ENCODE measurements around the gene EPAS1. TPM values are rescaled to one million over a fixed set of nuclear protein-coding genes. Genes with fewer than 3 reads are reported as not detected.
"Not testable (repeated sequence)": the region's sequence is repeated elsewhere in the genome, so short reads cannot be mapped to it uniquely, and the experiment has no call there.

The EPAS1 gene
- polyA plus RNA-seq, 1 donor from 2014 or later, result not detected

DNA sequence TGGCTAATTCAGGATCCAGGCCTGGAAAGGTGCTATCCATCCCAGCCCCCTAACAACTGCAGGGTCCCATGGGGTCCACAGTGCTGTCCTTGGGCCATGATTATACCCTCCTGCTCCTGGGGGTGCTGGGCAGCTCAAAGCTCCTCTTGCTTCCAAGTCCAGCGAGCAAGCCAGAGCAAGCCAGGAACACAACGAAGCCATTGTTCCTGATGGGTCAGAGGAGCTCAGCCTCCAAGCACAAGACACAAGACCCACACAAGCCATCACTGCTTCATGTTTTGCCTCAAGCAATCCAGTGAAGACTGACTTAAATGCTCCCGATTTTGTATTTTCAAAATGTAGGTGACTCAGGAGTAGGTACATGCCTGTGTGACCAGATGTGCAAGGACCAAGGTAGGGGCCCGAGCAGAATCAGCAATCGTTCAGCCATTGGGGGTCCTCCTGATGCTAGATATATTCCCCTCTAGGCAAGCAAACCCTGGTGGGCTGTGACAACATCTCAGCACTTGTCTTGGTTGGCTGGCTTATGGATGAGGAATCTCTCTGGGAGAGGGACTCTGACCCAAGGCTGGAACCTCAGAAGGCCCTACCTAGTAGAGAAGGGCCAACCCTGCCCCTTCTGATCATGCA, 90.8 kb downstream of the EPAS1 start:
- H3K27ac Mint-ChIP-seq, result no peak overlapping the region

GRCh38 chr2:46388881-46389280, 91.7 kb downstream of the EPAS1 start:
- Mint-ChIP-seq H3K4me3 (no peak overlapping the region), H3K4me1 (no peaks in the 10 kb centered on the region), H3K27ac (no peak overlapping the region), H3K27me3 (peaks cover 9% of the 10 kb centered on the region), H3K36me3 (no peaks in the 10 kb centered on the region), H3K9me3 (no peaks in the 10 kb centered on the region)

More for the DNA sequence above, 90.8 kb downstream of the EPAS1 start:
- H3K9me3 Mint-ChIP-seq, result no peaks in the 10 kb centered on the region
- H3K4me1 Mint-ChIP-seq, result no peaks in the 10 kb centered on the region
- H3K4me3 Mint-ChIP-seq, result no peak overlapping the region
- H3K27me3 Mint-ChIP-seq, result peaks cover 6% of the 10 kb centered on the region
- no peaks in the 10 kb centered on the region for H3K36me3 Mint-ChIP-seq

GRCh38 chr2:46389417-46389916, 92.3 kb downstream of the EPAS1 start:
- Mint-ChIP-seq H3K27me3 (peaks cover 7% of the 10 kb centered on the region), H3K27ac (no peak overlapping the region)

GRCh38 chr2:46390036-46390435, 92.8 kb downstream of the EPAS1 start:
- H3K9me3 Mint-ChIP-seq, result no peaks in the 10 kb centered on the region
- no peaks in the 10 kb centered on the region for H3K36me3 Mint-ChIP-seq
- H3K4me3 Mint-ChIP-seq, result no peak overlapping the region
- no peak overlapping the region for H3K27ac Mint-ChIP-seq
- no peaks in the 10 kb centered on the region for H3K4me1 Mint-ChIP-seq
- H3K27me3 Mint-ChIP-seq, result peaks cover 6% of the 10 kb centered on the region

More at GRCh38 chr2:46389417-46389916, 92.3 kb downstream of the EPAS1 start:
- H3K36me3 Mint-ChIP-seq, result no peaks in the 10 kb centered on the region
- no peaks in the 10 kb centered on the region for H3K4me1 Mint-ChIP-seq
- H3K4me3 Mint-ChIP-seq, result no peak overlapping the region
- H3K9me3 Mint-ChIP-seq, result no peaks in the 10 kb centered on the region

- Mint-ChIP-seq H3K27ac (no peak overlapping the region), H3K36me3 (no peaks in the 10 kb centered on the region), H3K9me3 (no peaks in the 10 kb centered on the region), H3K4me1 (no peaks in the 10 kb centered on the region), H3K4me3 (no peak overlapping the region), H3K27me3 (peaks cover 9% of the 10 kb centered on the region)
These were observed 93.7 kb downstream of the EPAS1 start for GRCh38 chr2:46390901-46391395.

DNA sequence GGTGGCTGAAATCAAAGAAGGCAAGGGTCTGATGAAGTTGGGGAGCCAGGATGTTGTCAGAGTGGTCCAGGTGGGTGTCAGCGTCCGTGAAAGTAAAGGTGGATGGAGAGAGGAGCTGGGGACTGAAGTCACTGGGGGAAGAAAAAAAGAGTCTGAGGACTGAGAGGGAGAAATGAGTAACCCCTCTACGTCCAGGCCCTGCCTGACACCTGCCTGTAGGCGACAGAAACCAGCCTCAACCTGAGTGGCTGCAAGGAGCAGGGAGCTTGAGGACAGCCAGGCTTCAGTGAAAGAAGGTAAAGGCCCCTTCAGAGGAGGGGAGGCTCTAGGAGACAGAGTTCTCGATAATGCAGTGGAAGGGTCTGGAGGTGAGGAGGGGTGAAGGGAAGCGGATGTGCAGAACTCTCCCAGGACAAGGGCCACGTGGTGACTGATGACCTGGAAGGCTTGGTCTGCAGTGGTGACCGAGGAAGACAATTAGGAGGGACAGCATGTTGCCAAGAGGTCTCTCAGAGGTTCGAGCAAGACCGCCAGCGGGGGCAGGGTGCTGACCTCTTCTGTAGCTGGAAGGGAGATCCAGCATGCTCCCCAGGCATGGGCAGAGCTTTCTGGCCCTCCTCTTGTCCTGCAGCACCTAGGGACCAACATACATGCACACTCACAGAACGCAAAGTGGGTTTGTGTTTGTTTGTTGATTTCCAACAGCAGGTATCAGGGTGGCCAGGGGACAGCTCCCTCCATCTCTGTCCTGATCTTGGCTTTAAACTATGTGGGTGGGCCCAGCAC, 95.5 kb downstream of the EPAS1 start:
- H3K27me3 Mint-ChIP-seq, result peaks cover 9% of the 10 kb centered on the region
- no peaks in the 10 kb centered on the region for H3K4me1 Mint-ChIP-seq
- no peaks in the 10 kb centered on the region for H3K36me3 Mint-ChIP-seq
- H3K9me3 Mint-ChIP-seq, result no peaks in the 10 kb centered on the region
- no peak overlapping the region for H3K27ac Mint-ChIP-seq
- H3K4me3 Mint-ChIP-seq, result no peak overlapping the region

DNA sequence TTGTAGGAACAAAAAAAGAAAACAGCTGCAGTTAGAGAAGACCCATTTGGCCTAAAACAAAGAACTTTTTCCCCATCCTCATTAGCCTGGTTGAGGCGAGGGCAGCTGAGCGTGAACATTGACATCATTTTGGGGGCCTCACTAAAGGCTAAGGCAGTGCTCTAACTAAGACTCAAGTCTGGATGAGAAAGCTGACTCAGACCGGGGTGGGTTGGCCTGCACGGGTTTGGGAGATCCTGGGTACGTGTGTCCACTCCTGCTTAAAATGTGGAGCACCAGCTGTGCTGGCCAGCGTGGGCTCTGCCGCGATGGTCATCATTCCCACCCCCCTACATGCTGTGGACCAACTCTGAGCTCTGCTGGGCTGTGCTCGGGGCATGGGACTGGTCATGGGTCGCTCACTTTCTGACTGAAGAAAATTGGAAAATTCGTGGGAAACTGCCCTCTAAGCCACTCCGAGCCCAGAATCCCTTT, 96.2 kb downstream of the EPAS1 start:
- Mint-ChIP-seq H3K36me3 (no peaks in the 10 kb centered on the region), H3K4me1 (no peaks in the 10 kb centered on the region), H3K9me3 (no peaks in the 10 kb centered on the region), H3K27ac (no peak overlapping the region), H3K4me3 (no peak overlapping the region), H3K27me3 (peaks cover 12% of the 10 kb centered on the region)

DNA sequence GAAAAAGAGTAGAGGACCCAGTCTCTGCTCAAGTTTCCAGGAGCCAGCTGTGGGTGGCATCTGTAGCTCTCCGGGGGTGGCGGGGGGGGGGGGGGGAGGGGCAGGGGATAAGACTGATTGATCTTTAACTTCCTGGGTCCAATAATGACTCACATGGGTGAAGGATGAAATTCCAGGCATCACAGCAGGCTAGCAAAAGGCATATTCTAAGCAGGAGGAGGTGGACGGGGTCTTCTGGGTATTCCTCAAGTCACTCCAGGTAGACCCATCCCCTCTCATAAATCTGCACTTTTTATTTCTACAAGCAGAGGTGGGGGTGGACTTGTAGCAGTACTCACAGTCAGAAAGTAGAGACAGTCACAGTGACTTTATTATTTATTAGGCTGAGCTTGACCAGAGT, 96.7 kb downstream of the EPAS1 start:
- Mint-ChIP-seq H3K4me3 (no peak overlapping the region), H3K9me3 (no peaks in the 10 kb centered on the region), H3K27ac (no peak overlapping the region), H3K36me3 (no peaks in the 10 kb centered on the region), H3K27me3 (peaks cover 14% of the 10 kb centered on the region), H3K4me1 (no peaks in the 10 kb centered on the region)

DNA sequence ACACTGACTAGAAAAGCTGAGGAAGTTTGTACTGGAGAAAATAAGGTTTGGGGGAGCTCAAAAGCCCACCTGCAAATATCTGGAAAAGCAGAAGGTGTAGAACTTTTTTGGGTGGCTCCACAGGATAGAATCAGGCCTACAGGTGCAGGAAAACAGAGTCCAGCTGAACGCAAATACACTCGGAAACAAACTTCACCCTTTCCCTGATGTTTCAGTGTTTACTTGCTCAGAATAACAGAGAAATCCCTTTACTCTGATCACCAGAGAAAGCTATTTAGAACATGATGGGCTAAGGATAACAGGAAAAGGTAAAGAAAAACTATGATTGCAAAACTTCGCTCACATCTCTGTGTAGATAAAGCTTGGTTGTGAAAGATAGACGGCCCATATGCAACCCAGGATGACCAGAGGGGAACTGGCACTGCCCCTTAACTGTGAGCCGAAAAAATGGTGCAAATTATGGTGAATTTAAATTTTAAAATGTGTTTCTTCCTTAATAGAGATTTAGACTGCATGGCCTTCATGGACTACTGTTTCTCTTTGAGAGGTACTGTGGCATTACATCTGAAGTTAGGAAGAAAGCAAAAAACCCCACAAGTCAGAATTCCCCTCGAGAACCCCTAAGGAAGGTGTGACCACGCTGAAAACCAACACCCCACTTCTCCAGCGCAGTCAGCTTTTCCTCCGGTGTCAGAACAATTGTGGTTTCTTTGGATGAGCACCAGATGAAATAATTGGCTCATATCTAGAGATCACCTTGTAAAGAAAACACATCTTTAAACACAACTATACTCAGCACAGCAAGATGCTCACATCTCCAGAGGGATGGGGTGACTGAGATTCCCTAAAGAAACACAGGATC, 97.7 kb downstream of the EPAS1 start:
- Mint-ChIP-seq H3K27ac (no peak overlapping the region), H3K4me3 (no peak overlapping the region), H3K27me3 (peaks cover 14% of the 10 kb centered on the region), H3K9me3 (no peaks in the 10 kb centered on the region), H3K36me3 (no peaks in the 10 kb centered on the region), H3K4me1 (no peaks in the 10 kb centered on the region)

DNA sequence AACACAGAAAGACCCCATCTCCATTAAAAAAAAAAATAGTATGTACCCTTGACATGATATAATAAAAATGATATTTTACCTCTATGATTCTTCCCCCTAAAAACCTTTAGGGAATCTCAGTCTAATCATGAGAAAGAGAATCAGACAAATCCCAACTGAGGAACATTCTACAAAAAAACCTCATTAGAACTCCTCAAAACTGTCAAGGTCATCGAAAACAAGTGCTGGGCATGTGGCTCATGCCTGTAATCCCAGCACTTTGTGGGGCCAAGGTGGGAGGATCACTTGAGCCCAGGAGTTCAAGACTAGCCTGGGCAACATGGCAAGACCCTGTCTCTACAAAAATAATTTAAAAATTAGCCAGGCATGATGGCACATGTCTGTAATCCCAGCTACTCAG, 98.5 kb downstream of the EPAS1 start:
- not testable (repeated sequence) for H3K36me3 Mint-ChIP-seq, H3K4me3 Mint-ChIP-seq, H3K4me1 Mint-ChIP-seq, H3K27ac Mint-ChIP-seq, H3K9me3 Mint-ChIP-seq
- peaks cover 14% of the 10 kb centered on the region for H3K27me3 Mint-ChIP-seq

- Mint-ChIP-seq H3K27me3 (peaks cover 10% of the 10 kb centered on the region), H3K4me1 (no peaks in the 10 kb centered on the region), H3K9me3 (no peaks in the 10 kb centered on the region), H3K36me3 (no peaks in the 10 kb centered on the region), H3K27ac (no peak overlapping the region), H3K4me3 (no peak overlapping the region)
These were observed 102.8 kb downstream of the EPAS1 start for GRCh38 chr2:46400016-46400415.

DNA sequence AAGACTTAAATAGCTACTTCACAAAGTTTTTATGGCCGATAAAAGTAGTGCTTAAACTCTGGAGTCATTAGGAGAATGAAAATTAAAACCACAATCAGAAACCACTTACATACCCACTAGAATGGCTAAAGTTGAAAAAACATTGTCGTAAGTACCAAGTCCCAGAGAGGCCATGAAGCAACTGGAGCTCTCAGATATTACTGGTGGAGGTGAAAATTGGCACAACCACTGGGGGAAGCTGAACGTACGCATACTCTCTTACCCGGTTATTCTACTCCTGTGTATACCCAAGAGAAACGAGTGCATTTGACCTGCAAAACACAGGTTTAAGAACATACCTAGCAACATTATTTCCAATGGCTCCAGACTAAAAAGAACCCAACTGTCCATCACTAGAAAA, 105.7 kb downstream of the EPAS1 start:
- no peak overlapping the region for H3K27ac Mint-ChIP-seq
- H3K4me3 Mint-ChIP-seq, result no peak overlapping the region
- no peaks in the 10 kb centered on the region for H3K4me1 Mint-ChIP-seq
- H3K9me3 Mint-ChIP-seq, result no peaks in the 10 kb centered on the region
- no peaks in the 10 kb centered on the region for H3K36me3 Mint-ChIP-seq
- peaks cover 10% of the 10 kb centered on the region for H3K27me3 Mint-ChIP-seq

- Mint-ChIP-seq H3K36me3 (no peaks in the 10 kb centered on the region), H3K27ac (no peak overlapping the region), H3K4me1 (no peaks in the 10 kb centered on the region), H3K4me3 (no peak overlapping the region), H3K9me3 (peaks cover 0 to 2% (median 0%) of the 10 kb centered on the region in 3 donors), H3K27me3 (peaks cover 6% of the 10 kb centered on the region)
These were observed 107.1 kb downstream of the EPAS1 start for GRCh38 chr2:46404181-46404759.

- peaks cover 0 to 2% (median 0%) of the 10 kb centered on the region in 3 donors for H3K9me3 Mint-ChIP-seq
- peaks cover 9% of the 10 kb centered on the region for H3K27me3 Mint-ChIP-seq
- no peak overlapping the region for H3K4me3 Mint-ChIP-seq
- no peaks in the 10 kb centered on the region for H3K4me1 Mint-ChIP-seq
- H3K36me3 Mint-ChIP-seq, result no peaks in the 10 kb centered on the region
- no peak overlapping the region for H3K27ac Mint-ChIP-seq
These were observed 110.7 kb downstream of the EPAS1 start for GRCh38 chr2:46407852-46408455.

All from IgD-negative memory B cell (primary cell).